Glutamatergic neuron (in vitro differentiated cells): Measurements from ENCODE around the gene TNS3. TPM values are rescaled to one million over a fixed set of nuclear protein-coding genes. Genes with fewer than 3 reads are reported as not detected.

Experiments used
- DNase-seq: peaks from one replicate; pipeline ENCODE4 v3.0.0; 2022
- H3K27ac Mint-ChIP-seq: one replicate; pipeline ENCODE4 v1.8.0; 2020; ENCODE audit warnings: mild to moderate bottlenecking, mixed read lengths, inconsistent platforms; ENCODE audit not compliant: unreplicated experiment
- H3K27me3 Mint-ChIP-seq: one replicate; pipeline ENCODE4 v1.8.0; 2020; ENCODE audit warnings: mild to moderate bottlenecking, moderate library complexity, mixed read lengths, inconsistent platforms; ENCODE audit not compliant: unreplicated experiment
- H3K36me3 Mint-ChIP-seq: one replicate; pipeline ENCODE4 v1.8.0; 2020; ENCODE audit warnings: mild to moderate bottlenecking, mixed read lengths, inconsistent platforms; ENCODE audit not compliant: unreplicated experiment
- H3K4me1 Mint-ChIP-seq: one replicate; pipeline ENCODE4 v1.8.0; 2020; ENCODE audit warnings: mild to moderate bottlenecking, low read depth, mixed read lengths, inconsistent platforms; ENCODE audit not compliant: unreplicated experiment
- H3K4me3 Mint-ChIP-seq: one replicate; pipeline ENCODE4 v1.8.0; 2020; ENCODE audit warnings: mild to moderate bottlenecking, mixed read lengths, inconsistent platforms; ENCODE audit not compliant: unreplicated experiment
- H3K9me3 Mint-ChIP-seq: one replicate; pipeline ENCODE4 v1.8.0; 2020; ENCODE audit warnings: mild to moderate bottlenecking, moderate library complexity, mixed read lengths, inconsistent platforms; ENCODE audit not compliant: unreplicated experiment
- total RNA-seq: library from RNA; stranded (reverse); fragmentation: NEBNext Ultra II Directional; extraction: Animal tissue kit (Norgen Biotek cat#: 25700); gene quantifications from one replicate; pipeline ENCODE4 v1.2.1, GENCODE V29; 2021; ENCODE audit not compliant: unreplicated experiment
- TF ChIP-seq, protein P1 (sequence below): fragments of 200-600 bp; sonication (generic); IDR thresholded peaks from one replicate; pipeline ENCODE4 v1.5.0; 2021; ENCODE audit not compliant: partially characterized antibody, unreplicated experiment

Gene TNS3
- total RNA-seq, 1 donor from 2014 or later, result 3.8 TPM

DNA sequence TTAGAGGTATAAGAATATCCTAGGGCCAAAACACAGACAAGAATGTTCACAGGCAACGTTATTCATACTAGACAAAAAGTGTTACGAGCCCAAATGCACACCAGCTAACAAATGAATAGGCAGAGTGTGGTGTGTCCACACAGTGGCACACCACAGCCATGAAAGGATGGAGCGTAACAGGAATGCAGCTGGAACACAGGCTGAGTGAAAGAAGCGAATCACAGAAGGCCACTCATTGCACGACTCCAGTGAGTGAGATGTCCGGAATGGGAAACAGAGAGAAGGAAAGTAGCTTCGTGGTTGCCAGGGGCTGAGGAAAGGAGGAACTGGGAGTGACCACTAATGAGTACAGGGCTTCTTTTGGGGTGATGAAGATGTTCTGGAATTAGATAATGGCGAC lies 198.8 kb downstream of the TNS3 start:
- Mint-ChIP-seq H3K9me3 (peaks cover 2% of the 10 kb centered on the region), H3K36me3 (peaks cover 2% of the 10 kb centered on the region), H3K27me3 (peaks cover 3% of the 10 kb centered on the region), H3K27ac (no peak overlapping the region), H3K4me3 (no peak overlapping the region), H3K4me1 (peaks cover 19% of the 10 kb centered on the region)
- TF ChIP-seq, protein P1, sequence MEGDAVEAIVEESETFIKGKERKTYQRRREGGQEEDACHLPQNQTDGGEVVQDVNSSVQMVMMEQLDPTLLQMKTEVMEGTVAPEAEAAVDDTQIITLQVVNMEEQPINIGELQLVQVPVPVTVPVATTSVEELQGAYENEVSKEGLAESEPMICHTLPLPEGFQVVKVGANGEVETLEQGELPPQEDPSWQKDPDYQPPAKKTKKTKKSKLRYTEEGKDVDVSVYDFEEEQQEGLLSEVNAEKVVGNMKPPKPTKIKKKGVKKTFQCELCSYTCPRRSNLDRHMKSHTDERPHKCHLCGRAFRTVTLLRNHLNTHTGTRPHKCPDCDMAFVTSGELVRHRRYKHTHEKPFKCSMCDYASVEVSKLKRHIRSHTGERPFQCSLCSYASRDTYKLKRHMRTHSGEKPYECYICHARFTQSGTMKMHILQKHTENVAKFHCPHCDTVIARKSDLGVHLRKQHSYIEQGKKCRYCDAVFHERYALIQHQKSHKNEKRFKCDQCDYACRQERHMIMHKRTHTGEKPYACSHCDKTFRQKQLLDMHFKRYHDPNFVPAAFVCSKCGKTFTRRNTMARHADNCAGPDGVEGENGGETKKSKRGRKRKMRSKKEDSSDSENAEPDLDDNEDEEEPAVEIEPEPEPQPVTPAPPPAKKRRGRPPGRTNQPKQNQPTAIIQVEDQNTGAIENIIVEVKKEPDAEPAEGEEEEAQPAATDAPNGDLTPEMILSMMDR, result no peak
- no peak for DNase-seq

GRCh38 chr7:47382200-47382599 lies 199.7 kb downstream of the TNS3 start:
- TF ChIP-seq, protein P1, result no peak
- Mint-ChIP-seq H3K4me3 (no peak overlapping the region), H3K4me1 (peaks cover 19% of the 10 kb centered on the region), H3K9me3 (peaks cover 2% of the 10 kb centered on the region), H3K27ac (no peak overlapping the region), H3K27me3 (peaks cover 3% of the 10 kb centered on the region), H3K36me3 (no peaks in the 10 kb centered on the region)
- no peak for DNase-seq

DNA sequence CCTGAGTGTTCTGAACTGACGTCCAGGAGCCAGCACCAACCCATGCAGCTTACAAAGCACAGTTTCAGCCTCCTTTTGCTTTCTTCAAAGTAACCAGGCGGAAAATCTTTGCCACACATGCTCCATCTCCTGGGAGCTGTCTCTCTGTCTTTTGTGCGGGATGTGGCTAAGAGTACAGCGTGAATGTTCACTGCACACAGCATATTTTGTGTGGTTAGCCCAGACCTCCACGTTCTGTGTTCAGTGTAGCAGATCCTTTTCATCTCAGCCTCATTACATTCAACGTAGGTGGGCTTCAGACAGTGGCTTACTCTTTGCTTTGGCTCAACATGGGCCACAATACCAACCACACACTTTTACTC lies 200.8 kb downstream of the TNS3 start:
- TF ChIP-seq, protein P1, result no peak
- Mint-ChIP-seq H3K27ac (no peak overlapping the region), H3K36me3 (no peaks in the 10 kb centered on the region), H3K4me1 (peaks cover 15% of the 10 kb centered on the region), H3K4me3 (no peak overlapping the region), H3K9me3 (peaks cover 2% of the 10 kb centered on the region), H3K27me3 (no peaks in the 10 kb centered on the region)
- DNase-seq, result no peak

GRCh38 chr7:47380325-47381133 lies 201.4 kb downstream of the TNS3 start:
- Mint-ChIP-seq H3K27ac (no peak overlapping the region), H3K36me3 (no peaks in the 10 kb centered on the region), H3K27me3 (no peaks in the 10 kb centered on the region), H3K4me3 (no peak overlapping the region), H3K9me3 (peaks cover 2% of the 10 kb centered on the region), H3K4me1 (peaks cover 14% of the 10 kb centered on the region)
- TF ChIP-seq, protein P1, result no peak
- DNase-seq, result no peak

DNA sequence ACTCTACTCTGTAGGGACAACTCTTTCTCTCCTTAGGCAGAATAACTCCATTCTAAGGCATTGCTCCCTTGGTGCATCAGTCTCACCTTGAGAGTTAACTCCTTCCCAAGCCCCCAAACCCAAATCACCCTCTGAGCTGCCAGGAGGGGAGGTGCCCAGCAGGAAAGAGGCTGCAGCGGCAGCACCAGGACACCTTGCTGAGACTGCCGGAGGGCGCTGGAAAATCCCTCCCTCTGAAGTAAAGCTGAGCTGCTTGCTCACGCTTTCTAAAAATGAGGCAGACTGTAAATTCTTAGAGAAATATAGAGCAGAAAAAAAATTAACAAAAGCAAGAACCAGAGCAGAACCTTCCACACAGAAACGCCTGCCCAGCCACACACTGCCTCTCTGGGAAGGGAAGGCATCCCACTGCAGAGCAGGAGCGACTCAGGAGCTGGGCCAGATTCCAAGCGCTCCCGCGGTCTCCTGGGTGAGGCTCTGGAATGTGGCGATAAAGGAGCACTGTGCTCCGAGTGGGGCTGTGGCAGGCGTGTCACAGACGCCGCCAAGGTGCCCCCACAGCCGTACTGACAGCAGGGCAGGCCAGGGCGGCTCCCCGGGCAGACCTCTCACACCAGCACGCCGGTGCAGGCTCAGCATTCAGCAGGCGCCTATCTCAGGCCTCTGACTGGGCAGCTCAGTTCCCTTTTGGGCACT lies 202.1 kb downstream of the TNS3 start:
- no peak overlapping the region for H3K4me3 Mint-ChIP-seq
- DNase-seq, result no peak
- H3K4me1 Mint-ChIP-seq, result peaks cover 14% of the 10 kb centered on the region
- H3K9me3 Mint-ChIP-seq, result peaks cover 2% of the 10 kb centered on the region
- H3K27me3 Mint-ChIP-seq, result no peaks in the 10 kb centered on the region
- TF ChIP-seq, protein P1, result no peak
- no peak overlapping the region for H3K27ac Mint-ChIP-seq
- no peaks in the 10 kb centered on the region for H3K36me3 Mint-ChIP-seq
